NCI-H187 treated with DMSO at 0.1 percent for 48 hours (cell line): ENCODE data around the gene CDK1.
"Not testable (repeated sequence)": the region's sequence is repeated elsewhere in the genome, so short reads cannot be mapped to it uniquely, and the experiment has no call there.

ENCODE experiments used
- DNase-seq: peaks from one replicate; lab custom pipeline; 2025; lab: John Stamatoyannopoulos, UW

CDK1 gene

DNA sequence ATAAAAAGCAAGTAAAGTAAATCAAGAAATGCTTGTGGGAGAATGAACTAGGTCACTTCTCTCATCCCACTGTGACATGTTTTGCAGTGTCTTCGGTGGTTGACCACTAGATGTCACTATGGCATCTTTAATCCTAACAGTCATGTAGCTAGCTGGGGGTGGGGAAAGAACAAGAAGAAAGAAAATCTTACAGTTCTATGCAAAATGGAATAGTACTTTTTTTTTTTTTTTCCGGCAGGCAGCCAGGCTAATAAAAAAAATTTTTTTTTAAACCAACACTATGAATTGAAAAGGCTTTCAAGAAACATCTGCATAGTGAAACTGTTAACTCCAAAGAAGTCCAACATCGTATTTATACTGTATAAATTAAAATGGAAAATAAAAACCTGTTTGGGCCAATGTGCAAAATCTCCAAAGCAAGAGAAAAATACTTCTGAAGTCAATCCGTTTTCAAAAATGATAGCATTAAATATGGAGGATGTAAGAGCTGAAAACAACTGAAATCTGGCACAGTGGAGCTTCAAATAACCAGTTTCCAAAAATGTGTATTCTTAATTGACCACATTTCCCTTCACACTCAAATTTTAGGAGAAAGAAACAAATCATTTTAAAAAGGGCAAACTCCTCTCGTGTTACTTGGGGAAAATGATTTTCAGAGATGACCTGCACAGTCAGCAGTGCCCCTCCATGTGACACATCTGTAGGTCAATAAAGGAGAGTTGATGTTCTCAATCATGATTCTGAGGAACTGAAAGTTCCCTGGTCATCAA lies 38.5 kb downstream of the CDK1 start:
- no peak for DNase-seq

DNA sequence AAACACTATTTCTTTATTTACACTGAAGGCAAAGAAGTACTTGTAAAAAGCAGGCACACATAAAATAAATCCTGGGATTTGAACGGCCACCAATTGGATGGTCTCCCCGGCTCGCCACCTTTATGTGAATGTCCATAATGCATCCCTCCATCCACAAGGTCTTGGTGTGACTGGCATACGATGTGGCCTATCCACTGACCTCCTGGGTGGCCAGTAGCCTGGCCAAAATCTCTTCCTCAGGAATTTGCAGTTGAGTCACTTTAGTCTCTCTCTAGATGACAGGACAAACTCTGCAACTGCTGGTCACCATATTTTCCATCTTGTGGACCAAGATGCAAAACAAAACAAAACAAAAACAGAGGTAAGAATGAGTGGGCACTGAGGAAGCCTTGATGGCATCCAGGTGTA lies 39.1 kb downstream of the CDK1 start:
- DNase-seq: no peak

DNA sequence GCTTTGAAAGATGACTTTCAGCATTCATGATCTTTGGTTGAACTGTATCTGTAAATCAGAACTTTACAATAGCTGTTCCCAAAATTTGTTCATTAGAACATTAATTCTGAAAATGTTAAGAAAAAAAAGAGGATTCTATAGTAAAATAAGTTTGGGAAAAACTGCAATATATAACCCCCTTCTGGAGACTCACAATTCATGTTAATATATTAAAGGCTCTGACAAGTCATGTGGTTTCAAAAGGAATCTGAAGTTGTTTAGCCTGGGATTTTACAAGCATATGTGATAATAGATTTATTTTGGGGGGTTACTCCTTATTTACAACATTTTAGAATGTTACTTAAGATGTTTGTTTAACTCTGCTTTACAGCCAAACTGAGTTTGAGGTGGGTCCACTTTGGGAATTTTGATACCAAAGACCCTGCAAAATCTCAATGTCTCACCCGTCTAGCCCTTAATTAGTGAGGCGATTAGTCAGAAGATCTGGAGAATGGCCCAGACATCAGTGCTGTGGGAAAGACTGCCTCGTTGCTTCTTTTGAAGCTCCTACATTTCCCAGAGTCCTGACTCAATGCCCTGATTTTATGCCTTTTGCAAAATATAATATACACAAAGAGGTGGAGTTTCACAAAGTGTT lies 40.0 kb downstream of the CDK1 start:
- no peak for DNase-seq

DNA sequence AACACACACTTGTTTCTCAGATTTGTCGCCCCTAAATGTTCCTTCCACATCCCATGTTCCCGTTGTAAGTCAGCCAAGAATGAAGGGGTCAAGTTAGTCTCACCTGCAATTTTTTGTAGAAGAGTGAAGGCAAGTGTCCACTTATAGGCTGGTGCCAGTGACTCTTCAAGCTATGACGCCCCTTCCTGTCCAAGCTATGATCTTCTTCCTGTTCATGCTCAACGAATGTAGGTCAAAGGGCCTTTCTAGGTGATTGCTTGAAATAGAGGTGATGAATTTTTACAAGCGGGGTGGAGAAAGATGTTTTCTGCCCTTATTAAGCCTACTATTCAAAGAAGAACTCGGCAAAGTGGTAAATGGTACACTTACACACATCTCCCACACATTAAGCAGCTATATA lies 41.0 kb downstream of the CDK1 start:
- no peak for DNase-seq

DNA sequence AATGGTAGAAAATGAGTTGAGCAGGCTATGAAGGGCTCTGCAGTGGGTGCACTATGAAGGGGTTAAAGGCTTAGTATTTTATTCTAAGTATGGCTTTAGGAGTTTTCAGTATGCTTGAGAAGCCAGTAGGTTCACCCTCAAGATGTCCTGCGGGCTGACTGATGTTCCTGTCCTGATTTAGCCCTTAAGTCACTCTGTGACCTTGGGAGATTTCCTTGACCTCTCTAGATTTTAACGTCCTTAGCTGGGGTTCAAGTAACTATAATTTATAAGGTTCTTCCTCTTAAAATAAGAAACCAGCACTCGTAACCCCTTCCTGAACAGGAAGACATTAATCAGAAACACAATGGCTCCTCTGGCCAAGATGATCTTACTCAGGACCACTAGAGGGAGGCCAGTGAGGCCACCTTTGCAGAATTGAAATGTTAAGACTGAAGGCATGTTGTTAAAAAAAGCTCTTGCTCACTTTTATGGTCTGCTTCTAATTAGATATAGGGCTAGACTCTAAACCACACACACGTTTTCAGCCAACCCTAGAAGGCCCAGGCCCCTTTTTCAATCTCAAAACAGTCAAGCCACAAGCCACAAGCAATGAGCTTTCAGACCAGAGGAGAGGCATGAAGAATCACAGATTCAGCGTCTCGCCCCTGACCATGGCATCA lies 41.9 kb downstream of the CDK1 start:
- DNase-seq: no peak

DNA sequence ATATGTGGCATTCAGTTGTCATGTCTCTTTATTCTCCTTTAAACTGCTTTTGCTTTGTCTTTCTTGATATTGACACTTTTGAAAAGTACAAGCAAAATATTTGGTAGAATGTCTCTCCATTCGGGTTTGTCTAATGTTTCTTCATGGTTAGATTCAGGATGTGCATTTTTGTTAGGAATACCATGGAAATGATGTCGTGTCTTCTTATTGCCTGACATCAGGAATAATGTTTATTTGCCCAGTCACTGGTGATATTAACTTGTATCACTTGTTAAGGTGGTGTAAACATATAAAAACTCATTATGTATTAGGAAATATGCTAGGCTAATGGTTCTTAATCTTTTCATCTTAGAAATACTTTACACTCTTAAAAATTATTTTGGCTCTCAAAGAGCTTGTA lies 43.4 kb downstream of the CDK1 start:
- no peak for DNase-seq

DNA sequence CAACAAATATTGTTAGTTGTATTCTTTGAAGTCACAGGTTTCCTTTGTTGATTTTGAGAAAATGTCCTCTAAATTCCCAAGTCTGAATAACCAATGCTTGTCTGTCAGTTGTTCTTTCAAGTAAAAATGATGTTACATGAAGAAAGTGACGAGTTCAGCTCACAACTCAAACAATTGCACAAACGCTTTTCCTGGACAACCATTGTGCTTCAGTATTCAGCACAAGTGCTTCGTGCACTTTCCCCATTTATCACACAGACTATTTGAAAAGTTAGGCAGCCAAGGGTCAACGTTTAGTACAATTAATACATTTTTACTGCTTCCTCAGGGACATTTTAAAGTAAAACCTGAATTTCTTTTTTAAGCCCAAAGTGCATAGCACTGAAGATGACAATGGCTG lies 44.5 kb downstream of the CDK1 start:
- DNase-seq: no peak

DNA sequence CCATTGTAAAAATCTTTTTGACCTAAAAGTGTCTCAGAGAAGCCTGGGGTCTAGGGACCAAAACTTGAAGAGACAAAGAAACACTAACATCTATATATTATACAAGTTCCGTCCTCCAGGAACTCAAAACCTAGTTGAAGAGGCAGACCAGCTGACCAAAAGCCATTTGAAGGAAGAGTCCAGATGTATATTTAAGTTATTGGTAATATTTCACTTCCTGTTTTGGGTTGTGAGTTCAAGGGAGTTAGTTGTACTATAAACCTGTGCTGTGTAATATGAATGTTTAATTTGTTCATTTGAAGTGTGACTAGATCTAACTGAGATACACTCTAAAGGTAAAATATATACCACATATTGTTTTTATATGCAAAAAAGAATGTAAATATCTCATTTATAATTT lies 45.0 kb downstream of the CDK1 start:
- DNase-seq: no peak

DNA sequence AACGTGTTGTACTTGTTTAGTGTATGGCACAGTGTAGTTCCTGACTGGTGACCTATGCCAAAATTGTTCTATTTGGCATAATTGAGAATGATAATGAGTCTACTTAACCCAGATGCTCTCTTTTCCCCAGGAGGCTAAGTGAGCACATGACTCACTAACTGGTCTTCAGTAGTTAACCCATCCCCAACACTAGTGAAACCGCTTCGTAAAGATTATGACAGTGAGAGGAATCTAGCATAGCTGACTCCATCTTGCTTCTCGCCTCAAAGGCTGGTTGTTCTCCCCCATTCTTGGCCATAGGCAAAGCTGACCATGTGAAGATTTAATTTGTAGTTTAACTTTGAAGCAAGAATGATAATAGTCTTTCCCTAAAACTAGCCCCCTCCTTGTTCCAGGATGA lies 47.2 kb downstream of the CDK1 start:
- DNase-seq: no peak

DNA sequence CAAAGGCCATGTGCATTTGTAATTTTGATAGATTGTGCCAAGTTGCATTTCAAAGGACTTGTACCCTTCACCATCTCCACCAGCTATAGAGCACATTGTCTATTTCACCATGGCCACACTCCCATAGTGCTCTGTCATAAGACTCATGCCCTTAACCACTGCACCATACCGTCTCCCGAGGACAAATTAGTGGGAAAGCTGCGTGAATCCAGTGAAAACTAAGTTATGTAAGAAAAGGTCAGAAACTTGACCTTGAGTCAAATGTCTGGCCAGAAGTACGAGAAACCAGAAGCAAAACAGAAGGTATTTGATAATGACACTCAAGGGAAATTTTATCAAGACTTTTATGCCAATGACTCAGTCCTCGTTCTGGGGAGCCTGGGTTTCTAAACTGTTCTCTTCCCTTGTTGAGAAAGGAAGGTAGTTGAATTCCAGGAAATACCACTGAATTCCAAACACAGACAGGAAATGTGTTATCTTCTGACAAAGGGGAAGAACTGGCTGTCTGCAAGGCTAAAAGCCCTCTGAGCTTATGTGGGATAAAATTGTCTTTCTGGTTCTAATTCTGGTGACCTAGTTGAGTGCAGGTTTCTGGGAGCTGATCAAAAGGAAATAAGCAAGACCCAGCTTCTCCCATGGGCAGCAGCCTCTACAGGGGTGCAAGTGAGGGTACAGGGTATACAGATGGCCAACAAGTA lies 49.7 kb downstream of the CDK1 start:
- no peak for DNase-seq

DNA sequence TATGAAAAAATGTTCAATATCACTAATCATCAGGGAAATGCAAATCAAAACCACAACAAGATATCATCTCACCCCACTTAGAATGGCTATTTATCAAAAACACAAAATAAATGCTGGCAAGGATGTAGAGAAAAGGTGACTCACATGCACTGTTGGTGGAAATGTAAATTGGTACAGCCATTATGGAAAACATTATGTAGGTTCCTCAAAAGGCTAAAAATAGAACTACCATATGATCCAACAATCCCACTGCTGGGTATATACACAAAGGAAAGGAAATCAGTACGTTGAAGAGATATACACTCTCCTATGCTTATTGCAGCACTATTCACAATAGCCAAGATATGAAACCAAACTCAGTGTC lies 50.2 kb downstream of the CDK1 start:
- DNase-seq: no peak

DNA sequence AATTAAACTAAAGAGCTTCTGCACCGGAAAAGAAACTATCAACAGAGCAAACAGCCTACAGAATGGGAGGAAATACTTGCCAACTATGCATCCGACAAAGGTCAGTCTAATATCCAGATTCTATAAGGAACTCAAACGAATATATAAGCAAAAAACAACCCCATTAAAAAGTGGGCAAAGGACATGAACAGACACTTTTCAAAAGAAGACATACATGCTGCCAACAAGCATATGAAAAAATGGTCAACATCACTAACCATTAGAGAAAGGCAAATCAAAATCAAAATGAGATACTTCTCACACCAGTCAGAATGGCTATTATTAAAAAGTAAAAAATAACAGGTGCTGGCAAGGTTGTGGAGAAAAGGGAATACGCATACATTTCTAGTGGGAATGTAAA lies 53.9 kb downstream of the CDK1 start:
- DNase-seq: not testable (repeated sequence)

DNA sequence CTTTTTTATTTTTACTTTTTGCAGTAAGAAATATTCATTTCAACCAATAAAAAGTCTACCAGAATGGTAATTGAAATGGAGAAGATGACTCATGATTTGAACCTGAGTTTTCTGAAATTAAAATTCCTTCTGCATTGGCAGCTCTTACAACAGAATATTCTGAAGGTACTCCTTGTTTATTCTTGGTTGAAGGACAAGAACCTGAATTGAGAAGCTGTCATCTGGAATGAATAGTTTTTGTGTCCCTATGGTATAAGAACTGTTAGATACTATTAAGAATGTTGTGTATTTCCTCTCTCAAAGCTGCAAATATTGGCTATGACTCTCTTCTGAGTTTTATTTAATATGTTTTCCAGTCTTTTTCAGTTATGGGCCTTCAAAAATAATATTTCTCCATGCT lies 56.1 kb downstream of the CDK1 start:
- DNase-seq: no peak

DNA sequence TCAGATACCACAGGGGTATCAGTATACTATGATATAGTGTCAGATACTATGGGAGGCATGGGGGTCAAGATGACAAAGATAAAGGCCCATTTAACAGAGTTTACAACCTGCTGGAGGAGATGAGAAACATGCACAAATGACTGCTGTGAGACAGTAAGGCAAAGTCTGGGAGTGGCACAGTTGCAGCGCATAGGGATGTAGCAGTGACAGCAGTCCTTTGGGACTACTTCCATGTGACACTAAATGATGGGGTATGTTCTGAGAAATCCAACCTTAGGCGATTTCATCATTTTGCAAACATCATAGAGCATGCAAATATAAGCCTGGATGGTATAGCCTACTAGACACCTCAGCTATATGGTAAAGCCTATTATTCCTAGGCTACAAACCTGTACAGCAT lies 56.8 kb downstream of the CDK1 start:
- no peak for DNase-seq

DNA sequence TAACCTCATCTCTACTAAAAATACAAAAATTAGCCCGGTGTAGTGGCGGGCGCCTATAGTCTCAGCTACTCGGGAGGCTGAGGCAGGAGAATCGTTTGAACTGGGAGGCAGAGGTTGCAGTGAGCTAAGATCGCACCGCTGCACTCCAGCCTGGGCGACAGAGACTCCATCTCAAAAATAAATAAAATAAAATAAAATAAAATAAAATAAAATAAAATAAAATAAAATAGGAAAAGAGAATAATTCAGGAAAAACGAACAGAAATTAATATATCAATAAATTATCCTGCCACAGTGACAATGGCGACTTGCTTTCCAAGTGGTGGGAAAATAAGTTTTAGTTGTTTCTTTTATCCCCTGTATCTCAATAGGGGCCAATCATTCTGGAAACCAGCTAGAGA lies 62.9 kb downstream of the CDK1 start:
- not testable (repeated sequence) for DNase-seq

DNA sequence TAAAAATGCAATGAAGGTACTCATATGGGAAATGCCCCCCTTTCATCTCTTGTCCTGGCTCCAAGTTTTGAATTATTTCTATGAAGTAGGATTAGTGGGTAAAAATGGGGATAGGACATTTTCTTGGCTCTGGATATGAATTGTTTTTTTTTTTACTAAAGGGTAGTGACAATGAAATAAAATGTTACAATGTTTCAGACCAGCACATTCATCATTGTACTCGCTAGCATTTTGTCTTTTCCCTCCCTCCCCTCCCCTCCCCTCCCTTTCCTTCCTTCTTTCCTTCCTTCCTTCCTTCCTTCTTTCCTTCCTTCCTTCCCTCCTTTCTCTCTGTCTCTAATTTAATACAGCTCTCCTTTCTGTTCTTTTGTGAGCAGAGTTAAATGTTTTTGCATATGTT lies 64.4 kb downstream of the CDK1 start:
- DNase-seq: no peak
